Suppressor macrophage treated with lipopolysaccharide for 4 hours (primary cell): ENCODE measurements around the gene CCDC17.
"Not testable (repeated sequence)": the region's sequence is repeated elsewhere in the genome, so short reads cannot be mapped to it uniquely, and the experiment has no call there.

ENCODE experiments used
- DNase-seq: peaks from one replicate; pipeline ENCODE4 v3.0.0-alpha.2; 2020

The CCDC17 gene

GRCh38 chr1:45621501-45621836 lies 2.4 kb downstream of the CCDC17 start:
- DNase-seq = peak; percentile 30

GRCh38 chr1:45620588-45621500 lies 3.0 kb downstream of the CCDC17 start:
- no peak for DNase-seq

- no peak for DNase-seq
Measured at GRCh38 chr1:45619149-45619921, 4.5 kb downstream of the CCDC17 start.

DNA sequence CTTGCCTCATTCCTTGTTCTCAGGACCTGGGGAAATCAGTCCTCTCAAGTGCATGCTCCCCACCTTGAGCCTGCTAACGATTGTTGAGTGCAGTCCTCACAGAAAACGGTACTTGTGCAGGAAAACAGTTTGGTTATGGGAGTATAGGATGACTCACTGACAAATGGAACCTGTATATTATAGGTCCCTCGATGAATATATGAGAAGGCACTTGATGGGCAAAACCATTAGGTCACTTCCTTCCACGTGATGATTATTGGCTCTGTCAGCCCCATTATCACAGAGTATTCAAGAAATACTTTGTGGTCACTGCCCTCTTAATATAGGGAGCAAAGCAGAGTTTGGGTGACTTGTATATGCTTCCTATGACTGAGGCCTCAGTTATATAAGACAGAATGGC lies 6.2 kb downstream of the CCDC17 start:
- no peak for DNase-seq

GRCh38 chr1:45615885-45616284 lies 8.0 kb downstream of the CCDC17 start:
- DNase-seq = no peak

- DNase-seq = no peak
Measured at GRCh38 chr1:45612941-45613579, 10.8 kb downstream of the CCDC17 start.

- DNase-seq = no peak
Measured at GRCh38 chr1:45610589-45611226, 13.1 kb downstream of the CCDC17 start.

- DNase-seq = peak; percentile 63
Measured at GRCh38 chr1:45608175-45609156, 15.4 kb downstream of the CCDC17 start.

DNA sequence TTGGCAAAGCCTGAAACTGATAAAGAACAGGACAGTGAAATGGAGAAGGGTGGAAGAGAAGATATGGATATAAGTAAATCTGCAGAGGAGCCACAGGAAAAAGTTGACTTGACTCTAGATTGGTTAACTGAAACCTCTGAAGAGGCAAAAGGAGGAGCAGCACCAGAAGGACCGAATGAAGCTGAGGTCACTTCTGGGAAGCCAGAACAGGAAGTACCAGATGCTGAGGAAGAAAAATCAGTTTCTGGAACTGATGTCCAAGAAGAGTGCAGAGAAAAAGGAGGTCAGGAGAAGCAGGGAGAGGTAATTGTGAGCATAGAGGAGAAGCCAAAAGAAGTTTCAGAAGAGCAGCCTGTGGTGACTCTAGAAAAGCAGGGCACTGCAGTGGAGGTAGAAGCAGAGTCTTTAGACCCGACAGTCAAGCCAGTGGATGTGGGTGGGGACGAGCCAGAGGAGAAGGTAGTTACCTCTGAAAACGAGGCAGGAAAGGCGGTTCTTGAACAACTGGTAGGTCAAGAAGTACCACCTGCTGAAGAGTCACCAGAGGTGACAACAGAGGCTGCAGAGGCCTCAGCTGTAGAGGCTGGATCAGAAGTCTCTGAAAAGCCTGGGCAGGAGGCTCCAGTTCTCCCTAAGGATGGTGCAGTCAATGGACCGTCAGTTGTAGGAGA lies 16.3 kb downstream of the CCDC17 start:
- peak; percentile 66 for DNase-seq

GRCh38 chr1:45604239-45604638 lies 19.6 kb downstream of the CCDC17 start:
- no peak for DNase-seq

DNA sequence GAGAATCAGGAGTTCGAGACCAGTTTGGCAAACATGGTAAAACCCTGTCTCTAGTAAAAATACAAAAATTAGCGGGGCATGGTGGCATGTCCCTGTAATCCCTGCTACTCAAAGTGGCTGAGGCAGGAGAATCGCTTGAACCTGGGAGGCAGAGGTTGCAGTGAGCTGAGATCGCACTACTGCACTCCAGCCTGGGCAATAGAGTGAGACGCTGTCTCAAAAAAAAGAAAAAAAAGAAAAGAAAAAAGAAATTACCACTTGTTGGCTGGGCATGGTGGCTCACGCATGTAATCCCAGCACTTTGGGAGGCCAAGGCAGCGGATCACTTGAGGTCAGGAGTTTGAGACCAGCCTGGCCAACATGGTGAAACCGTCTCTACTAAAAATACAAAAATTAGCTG lies 27.1 kb downstream of the CCDC17 start:
- not testable (repeated sequence) for DNase-seq

GRCh38 chr1:45594412-45594811 lies 29.4 kb downstream of the CCDC17 start:
- no peak for DNase-seq

DNA sequence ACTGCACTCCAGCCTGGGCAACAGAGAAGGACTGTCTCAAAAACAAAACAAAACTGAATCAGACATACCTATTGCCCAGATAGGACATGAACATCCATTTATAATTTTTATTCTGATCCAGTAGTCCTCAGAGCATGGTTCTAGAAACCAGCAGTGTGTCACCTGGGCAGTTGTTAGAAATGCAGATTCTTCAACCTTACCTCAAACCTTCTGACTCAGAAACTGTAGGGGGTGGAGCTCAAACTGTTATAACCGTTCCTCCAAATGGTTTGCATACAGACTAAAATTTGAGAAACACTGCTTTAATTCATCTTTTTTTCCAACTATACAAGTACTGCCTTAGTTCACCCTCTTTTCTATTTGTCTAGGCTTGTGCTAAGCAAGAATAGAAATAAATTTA lies 34.0 kb downstream of the CCDC17 start:
- no peak for DNase-seq

DNA sequence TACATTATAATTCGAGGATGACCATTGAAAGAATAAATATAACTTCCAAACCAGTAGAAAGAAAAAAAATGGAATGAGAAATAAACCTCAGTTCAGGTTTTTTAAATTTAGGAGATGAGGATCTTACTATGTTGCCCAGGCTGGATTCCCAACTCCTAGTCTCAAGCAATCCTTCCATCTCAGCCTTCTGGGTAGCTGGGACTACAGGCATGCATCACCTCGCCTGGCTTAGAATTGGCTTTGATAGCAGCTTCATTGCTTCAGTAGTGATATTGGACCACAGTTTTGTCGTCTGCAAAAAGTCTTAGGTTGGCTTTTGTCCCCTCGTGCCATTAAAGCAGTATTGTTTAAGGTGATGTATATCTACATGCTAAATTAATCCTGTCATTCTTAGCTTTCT lies 37.1 kb downstream of the CCDC17 start:
- no peak for DNase-seq

DNA sequence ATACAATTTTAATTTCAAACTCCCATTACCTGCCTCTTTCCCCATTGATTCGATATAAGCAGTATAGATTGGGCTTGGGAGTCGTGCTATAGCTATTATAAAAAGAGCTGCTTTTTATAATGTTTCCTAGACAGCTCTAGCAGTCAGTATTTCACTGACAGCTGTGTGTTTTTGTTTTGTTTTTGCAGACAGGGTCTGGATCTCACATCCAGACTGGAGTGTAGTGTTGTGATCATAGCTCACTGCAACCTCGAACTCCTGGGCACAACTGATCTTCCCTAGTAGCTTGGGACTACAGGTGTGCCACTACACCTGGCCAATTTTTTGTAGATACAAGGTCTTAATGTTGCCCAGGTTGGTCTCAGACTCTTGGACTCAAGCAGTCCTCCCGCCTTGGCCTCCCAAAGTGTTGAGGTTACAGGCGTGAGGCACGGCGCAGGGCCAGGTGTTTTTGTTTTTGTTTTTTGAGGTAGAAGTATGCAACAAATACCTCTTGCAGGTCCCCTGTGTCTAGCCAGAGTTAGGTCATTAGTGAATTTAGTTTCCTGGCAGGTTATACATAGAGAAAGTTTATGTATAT lies 38.3 kb downstream of the CCDC17 start:
- no peak for DNase-seq

DNA sequence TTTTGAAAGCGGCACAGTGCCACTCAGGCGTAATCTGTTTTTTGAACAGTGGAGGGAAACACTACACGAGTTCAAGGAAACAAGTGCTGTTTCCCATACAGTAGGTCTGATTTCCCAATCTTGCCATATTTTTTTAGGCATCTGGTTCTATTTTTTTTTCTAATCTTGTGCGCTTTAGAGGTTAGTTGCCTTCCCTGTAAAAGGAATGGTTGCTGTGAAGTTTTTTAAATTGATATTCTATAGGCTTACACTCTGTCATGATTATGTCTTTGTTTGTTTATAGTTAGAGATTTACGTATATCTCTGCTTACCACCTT lies 38.8 kb downstream of the CCDC17 start:
- peak; percentile 28 for DNase-seq

GRCh38 chr1:45584351-45585109 lies 39.3 kb downstream of the CCDC17 start:
- DNase-seq = peak; percentile 94

- peak; percentile 89 for DNase-seq
Measured at GRCh38 chr1:45583666-45584350, 40.0 kb downstream of the CCDC17 start, which contains the start of gene NASP. NASP (plus strand) TSS chr1:45584041; CDS start chr1:45584147, 106 bp downstream.

DNA sequence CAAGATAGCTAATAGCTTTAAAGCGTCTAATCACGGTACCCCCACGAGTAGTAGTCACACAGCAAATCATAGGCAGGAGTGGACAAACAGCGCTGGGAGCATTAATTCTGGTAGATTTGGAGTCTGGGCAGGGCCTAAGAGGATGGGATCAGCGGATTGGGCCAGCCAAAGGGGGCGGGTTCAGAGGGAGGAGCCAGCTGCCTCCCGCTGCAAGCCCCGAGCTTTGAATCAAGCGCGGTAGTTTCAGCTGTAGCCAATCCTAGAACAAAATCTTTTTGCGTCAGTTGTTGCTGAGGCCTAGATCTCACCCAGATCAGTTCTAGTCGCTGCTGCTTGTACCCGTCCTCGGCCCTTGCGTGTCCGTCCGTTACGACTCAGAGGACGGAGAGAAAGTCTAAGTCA lies 40.6 kb downstream of the CCDC17 start:
- DNase-seq = peak; percentile 97
